ENCODE results near the gene COG7. TPM values are rescaled to one million over a fixed set of nuclear protein-coding genes. Genes with fewer than 3 reads are reported as not detected.

Gene COG7
- total and polyA plus RNA-seq, 2 of the 13 experiments (the other 11 are each of a cell fraction or from before 2014, with no cell fraction given) = 12.6 to 54.5 TPM

DNA sequence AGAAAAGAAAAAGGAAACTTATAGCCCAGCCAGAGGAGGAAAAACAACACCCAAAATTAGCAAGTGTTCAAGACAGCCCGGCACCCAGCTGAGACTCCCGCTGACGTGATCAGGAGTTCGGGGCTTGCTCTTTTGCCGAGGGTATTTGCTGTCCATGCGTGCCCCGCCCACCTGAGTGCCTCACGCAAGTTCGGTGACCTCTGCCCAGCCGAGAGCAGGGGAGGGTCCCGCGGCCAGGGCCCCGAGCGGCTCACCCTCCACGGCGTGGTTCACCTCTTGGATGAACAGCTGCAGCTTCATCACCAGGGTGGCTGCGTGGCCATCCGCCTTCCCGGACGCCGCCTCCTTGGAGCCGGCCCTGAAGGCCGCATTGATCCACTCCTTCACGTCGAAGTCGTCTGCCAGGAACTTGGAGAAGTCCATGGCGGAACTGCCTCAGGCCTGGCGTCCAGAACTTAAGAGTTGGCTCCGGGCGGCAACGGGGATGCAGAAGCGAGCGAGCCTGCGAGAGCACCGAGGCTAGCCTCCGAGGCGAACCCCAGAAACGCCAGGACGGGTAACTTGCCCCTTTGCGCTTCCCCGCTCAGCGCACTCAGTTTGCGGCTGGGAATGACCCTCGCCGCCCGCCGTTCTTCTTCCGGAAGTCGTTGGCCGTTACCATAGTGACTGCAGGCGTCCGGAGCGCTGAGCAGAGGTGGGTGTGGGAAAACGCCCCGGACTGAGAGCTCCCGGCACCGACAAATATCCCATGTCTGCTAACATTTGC is at the start of gene COG7 (continued):
- TF ChIP-seq CHD2 (IDR thresholded peaks at IDR 0.05; ENCODE audit: low read depth, low read length) (no peak), ATF4 (CRISPR knock-in tag; IDR thresholded peaks at IDR 0.05) (peak in 1 of 2 experiments; percentile 84; a peak in 2 of 4 replicates), XBP1 (CRISPR knock-in tag; IDR thresholded peaks at IDR 0.05) (no peak; the same call in 1 of the 2 replicates), ZNF496 (CRISPR knock-in tag; IDR thresholded peaks at IDR 0.05; ENCODE audit: insufficient replicate concordance) (no peak), ZEB1 (IDR thresholded peaks at IDR 0.05; ENCODE audit: insufficient replicate concordance, low read depth) (peak; percentile 9), PITX1 (CRISPR knock-in tag; IDR thresholded peaks at IDR 0.05) (peak; percentile 95), DZIP1 (CRISPR knock-in tag; IDR thresholded peaks at IDR 0.05) (peak; percentile 91; the same call in 1 of the 2 replicates), ZNF501 (CRISPR knock-in tag; IDR thresholded peaks at IDR 0.05) (peak; percentile 100), CBX2 (IDR thresholded peaks at IDR 0.05; ENCODE audit: low read depth, low read length) (no peak), CBX2 (CRISPR knock-in tag; IDR thresholded peaks at IDR 0.05; ENCODE audit: low read depth) (peak; percentile 64; the same call in 1 of the 2 replicates), PRPF4 (IDR thresholded peaks at IDR 0.05; ENCODE audit: low read depth, low read length, poor library complexity, severe bottlenecking) (no peak), PHB2 (IDR thresholded peaks at IDR 0.05; ENCODE audit: partially characterized antibody) (no peak), MYNN (CRISPR knock-in tag; IDR thresholded peaks at IDR 0.05; ENCODE audit: low read depth) (no peak; the same call in none of the 2 replicates), SP5 (CRISPR knock-in tag; IDR thresholded peaks at IDR 0.05; ENCODE audit: borderline replicate concordance, low read depth) (peak; percentile 96), TRIM24 (CRISPR knock-in tag; IDR thresholded peaks at IDR 0.05) (no peak), ZKSCAN8 (CRISPR knock-in tag; IDR thresholded peaks at IDR 0.05; ENCODE audit: borderline replicate concordance) (peak; percentile 89)
- TF ChIP-seq, protein P1, sequence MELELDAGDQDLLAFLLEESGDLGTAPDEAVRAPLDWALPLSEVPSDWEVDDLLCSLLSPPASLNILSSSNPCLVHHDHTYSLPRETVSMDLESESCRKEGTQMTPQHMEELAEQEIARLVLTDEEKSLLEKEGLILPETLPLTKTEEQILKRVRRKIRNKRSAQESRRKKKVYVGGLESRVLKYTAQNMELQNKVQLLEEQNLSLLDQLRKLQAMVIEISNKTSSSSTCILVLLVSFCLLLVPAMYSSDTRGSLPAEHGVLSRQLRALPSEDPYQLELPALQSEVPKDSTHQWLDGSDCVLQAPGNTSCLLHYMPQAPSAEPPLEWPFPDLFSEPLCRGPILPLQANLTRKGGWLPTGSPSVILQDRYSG (CRISPR knock-in tag; IDR thresholded peaks at IDR 0.05) = peak; percentile 93; the same call in 1 of the 2 replicates
- TF ChIP-seq, protein P2, sequence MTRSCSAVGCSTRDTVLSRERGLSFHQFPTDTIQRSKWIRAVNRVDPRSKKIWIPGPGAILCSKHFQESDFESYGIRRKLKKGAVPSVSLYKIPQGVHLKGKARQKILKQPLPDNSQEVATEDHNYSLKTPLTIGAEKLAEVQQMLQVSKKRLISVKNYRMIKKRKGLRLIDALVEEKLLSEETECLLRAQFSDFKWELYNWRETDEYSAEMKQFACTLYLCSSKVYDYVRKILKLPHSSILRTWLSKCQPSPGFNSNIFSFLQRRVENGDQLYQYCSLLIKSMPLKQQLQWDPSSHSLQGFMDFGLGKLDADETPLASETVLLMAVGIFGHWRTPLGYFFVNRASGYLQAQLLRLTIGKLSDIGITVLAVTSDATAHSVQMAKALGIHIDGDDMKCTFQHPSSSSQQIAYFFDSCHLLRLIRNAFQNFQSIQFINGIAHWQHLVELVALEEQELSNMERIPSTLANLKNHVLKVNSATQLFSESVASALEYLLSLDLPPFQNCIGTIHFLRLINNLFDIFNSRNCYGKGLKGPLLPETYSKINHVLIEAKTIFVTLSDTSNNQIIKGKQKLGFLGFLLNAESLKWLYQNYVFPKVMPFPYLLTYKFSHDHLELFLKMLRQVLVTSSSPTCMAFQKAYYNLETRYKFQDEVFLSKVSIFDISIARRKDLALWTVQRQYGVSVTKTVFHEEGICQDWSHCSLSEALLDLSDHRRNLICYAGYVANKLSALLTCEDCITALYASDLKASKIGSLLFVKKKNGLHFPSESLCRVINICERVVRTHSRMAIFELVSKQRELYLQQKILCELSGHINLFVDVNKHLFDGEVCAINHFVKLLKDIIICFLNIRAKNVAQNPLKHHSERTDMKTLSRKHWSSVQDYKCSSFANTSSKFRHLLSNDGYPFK (CRISPR knock-in tag; IDR thresholded peaks at IDR 0.05; ENCODE audit: borderline replicate concordance) = peak; percentile 96

Data from HepG2 (cell line).